GM21360 (cell line): ENCODE data around the gene HEATR5A.
A peak's percentile ranks its signal among the peaks of the same experiment; 100 is the strongest.
"Not testable (repeated sequence)": the region's sequence is repeated elsewhere in the genome, so short reads cannot be mapped to it uniquely, and the experiment has no call there.

ENCODE experiments used
- ATAC-seq: cut with Tn5 transposase; IDR thresholded peaks from one replicate; pipeline ENCODE4 v1.9.1; 2021; ENCODE audit warnings: mild to moderate bottlenecking, moderate library complexity; ENCODE audit not compliant: unreplicated experiment

Gene HEATR5A

DNA sequence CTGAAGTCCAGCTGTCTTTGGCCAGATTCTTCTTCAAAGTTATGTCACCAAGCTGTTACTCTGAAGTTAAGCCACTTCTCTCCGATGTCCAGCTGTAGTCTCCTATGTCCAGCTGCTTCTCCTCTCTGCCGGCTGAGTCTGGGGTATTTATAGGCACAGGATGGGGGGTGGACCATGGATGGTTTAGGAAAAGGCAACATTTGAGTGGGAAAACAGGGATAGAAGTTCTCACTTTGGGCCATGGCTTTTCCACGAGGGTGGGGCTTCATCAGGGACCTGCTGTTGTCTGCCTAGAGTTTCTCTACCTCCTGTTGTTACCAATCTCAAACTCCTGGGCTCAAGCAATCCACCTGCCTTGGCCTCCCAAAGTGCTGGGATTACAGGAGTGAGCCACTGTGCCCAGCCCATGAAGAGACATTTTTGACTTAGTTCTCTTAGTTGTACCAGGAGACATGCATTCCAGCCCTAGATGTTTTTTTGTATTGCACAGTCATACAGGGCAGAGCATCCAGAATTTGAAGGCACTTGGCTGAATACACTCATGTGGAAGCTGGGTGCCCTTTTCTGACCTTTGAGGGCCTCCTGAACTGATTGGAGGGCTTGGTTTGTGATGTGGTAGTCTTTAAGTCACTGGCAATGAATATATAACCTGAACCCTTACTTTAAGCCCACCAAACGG, 132.9 kb downstream of the HEATR5A start:
- no peak for ATAC-seq

DNA sequence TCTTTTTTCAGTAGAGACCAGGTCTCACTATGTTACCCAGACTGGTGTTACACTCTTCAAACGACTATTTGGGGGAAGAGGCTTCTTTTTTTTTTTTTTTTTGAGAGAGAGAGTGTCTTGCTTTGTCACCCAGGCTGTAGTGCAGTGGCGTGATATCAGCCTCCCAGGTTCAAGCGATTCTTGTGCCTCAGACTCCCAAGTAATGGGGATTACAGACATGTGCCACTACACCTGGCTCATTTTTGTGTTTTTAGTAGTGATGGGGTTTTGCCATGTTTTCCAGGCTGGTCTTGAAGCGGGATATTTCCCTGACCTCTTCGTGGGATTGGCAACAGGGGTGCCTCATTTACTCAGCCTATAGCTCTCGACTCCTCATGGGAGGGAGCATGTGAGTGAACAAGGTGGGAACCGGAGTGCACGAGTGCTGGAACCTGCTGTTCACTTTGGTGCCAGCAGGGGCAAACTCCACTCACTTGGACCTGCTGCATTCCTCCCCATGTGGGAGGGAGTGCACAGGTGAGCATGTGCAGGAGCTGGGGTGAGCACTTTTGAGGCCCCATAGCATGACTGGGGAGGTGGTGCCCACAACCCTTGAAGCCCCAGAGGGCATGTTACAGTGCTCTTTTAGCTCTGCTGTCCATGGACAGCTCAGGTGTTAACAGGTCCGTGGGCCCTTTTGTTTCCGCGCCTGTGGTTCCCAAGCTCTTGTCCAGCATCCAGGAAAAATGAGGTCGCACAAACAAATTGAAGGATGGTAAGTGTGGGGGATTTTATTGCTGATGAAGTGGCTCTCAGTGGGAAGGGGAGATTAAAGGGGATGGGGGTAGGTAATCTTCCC, 133.7 kb downstream of the HEATR5A start:
- ATAC-seq: no peak

DNA sequence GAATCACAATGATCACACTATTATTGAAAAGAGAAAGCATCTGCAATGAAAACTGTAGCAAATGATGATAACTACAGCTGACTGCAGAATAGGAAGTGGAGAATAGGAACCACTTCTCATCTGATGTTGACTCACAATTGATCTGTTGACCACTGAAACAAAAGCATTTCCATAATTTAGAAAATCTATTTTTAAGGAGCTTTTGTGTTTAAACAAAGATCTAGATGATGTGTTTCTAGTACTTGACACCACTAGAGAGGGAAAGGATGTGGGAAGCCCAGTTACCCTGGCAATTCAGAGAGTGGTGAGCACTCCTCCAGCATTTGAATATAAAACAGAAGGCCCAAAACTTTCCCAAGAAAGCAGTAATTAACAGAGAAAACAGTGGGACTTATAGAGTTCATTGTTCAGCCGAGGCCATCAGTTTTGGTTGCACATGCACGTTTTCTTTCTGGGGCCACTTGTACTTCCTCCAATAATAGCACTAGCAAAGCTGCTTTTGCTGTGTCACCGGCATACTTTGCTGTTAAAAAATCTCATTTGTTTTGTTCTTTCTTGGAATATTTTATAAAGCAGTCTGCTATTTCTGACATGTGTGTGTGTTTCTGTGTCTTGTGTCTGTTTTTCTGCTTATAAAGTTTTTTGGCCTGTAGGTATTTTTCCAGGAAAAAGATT, 136.6 kb downstream of the HEATR5A start:
- ATAC-seq: peak; percentile 78

DNA sequence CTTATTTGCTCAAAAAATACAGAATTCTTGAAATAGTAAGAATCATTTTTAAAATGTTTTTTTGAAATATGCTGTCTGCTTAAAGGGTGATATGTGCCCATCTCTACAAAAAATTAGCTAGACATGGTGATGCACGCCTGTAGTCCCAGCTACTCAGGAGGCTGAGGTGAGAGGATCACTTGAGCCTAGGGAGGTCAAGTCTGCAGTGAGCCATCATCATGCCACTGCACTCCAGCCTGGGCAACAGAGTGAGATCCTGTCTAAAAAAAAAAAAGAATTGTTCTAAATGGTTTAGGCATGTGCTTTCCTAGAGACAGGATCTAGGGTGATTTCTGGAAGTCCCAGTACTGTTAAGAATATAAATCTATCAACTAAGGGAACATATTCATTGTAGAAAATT, 137.2 kb downstream of the HEATR5A start:
- ATAC-seq: no peak

DNA sequence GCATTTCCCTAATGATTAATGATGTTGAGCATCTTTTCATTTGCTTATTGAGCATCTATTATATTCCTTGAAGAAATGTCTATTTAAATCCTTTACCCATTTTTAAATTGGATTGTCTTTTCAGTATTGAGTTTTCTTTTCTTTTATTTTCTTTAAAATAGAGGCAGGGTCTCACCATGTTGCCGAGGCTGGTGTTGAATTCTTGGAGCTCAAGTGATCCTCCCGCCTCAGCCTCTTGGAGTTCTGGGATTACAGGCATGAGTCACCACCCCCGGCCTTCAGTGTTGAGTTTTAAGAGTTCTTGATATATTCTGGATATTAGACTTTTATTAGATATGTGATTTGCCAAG, 139.5 kb downstream of the HEATR5A start:
- no peak for ATAC-seq

DNA sequence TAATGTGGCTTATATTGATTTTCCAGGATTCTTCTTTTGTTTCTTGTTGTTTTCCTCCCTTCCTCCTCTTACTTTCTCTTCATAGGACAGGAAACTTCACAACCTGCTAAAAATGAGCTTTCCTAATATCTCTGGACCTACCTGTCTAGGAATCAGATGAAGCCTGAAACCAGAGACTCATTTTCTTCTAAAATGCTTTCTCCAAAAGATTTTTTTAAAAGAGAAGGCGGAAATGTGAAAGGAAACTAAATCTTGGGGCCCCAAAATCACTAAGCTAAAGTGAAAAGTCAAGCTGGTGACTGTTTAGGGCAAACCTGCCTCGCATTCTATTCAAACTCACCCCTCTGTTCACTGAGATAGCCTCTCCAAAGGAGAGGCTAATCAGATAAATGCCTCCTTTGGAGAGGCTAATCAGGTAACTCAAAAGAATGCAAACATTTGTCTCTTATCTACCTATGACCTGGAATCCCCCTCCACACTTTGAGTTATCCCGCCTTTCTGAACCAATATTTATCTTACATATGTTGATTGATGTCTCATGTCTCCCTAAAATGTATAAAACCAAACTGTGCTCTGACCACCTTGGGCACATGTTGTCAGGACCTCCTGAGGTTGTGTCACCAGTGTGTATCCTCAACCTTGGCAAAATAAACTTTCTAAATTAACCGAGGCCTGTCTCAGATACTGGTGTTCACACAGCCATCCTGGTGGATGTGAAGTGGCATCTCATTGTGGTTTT, 140.0 kb downstream of the HEATR5A start:
- ATAC-seq: no peak

DNA sequence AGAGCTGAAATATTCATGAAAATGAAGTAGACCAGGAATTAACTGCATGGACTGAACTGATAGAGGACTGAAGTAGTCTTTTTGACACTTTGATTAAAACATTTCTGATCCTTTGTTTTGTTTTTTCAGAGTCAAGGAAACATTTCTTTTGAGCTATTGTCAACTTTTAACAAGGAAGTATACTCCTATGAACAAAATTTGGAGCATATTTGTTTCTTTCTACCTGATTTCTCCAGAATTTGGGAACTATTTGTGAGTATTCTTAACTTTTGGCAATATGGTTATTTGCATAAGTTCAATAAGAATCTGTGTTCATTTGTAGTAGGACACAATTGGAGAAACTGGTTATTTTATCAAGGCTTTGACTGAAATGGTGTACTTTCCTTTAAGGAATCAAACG, 141.5 kb downstream of the HEATR5A start:
- no peak for ATAC-seq

DNA sequence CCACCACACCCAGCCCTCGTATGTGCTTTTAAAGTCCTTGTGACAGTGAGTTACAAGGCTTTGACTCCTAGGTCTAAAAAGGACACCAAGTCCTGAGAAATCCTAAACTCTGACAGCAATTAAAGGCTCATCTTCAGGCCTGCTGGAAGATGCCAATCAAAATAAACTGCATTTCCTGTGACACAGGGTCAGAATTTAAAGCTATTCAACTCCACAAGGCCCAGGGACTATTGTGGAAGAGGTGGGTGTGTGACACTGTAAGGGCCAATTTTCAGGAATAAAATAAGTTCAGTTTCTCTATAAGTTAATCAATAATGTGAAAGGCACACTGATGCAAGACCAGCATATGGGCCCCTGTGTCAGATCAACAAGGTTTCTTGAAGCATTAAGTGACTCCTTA, 143.3 kb downstream of the HEATR5A start:
- no peak for ATAC-seq

DNA sequence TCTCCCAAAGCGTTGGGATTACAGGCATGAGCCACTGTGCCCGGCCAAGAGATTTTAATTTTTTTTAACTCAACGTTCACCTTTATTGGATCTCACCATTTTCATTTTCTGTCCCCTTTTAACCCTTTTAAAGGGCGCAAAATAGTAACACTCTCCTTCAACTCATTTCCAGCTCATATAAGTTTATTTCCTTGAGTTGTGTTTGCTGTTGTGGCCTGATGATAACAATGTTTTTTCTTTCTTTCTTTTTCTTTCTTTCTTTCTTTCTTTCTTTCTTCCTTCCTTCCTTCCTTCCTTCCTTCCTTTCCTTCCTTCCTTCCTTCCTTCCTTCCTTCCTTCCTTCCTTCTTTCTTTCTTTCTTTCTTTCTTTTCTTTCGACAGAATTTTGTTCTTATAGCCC, 143.9 kb downstream of the HEATR5A start:
- ATAC-seq: not testable (repeated sequence)

DNA sequence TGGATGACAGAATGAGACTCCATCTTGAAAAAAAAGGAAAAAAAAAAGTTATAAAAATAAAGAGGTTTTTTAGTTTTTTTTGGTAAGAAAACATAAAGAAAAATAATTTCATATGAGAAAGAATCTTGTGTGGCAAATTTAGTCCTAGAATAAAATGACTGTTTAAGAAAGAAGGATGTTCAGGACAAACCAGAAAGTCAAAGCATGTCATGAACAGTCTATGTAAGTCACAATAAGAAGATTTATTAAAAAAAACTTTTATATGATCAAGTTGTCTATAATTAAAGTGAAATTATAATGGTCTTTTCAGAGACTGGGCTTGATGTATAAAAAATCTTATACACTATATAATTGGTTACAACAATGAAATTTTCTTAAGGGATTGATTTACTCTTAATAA, 144.6 kb downstream of the HEATR5A start:
- no peak for ATAC-seq

DNA sequence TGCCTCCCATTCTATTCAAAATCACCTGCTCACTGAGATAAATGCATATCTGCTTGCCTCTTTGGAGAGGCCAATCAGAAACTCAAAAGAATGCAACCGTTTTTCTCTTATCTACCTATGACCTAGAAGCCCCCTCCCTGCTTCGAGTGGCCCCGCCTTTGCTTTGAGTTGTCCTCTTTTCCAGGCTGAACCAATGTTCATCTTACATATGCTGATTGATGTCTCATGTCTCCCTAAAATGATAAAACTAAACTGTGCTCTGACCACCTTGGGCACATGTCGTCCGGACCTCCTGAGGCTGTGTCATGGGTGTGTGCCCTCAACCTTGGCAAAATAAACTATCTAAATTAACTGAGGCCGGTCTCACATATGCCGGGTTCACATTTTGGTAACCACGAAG, 148.7 kb downstream of the HEATR5A start:
- ATAC-seq: no peak

DNA sequence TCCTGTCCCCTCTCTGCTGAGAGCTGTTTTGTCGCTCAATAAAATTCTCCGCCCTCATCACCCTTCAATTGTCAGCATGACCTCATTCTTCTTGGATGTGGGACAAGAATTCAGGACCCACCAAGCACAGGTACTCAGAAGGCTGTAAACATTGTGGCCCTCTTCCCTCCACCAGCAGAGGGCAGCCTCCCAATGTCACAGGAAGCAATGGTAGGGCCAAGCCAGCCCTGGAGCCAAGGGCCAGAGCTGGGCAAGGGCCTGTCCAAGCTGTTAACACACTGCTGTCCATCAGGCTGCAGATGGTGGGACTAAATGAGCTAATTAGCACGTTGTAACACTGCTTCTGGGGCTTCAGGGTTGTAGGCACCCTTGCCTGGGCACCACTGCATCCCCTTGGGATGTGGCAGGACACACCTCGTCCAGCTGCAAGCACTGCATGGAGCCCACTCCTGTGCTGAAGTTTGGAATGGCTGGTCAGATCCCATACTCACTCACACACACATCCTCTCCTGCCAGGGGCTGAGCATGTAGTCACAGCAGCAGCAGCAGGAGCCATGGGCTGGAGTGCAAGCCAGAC, 150.1 kb downstream of the HEATR5A start:
- no peak for ATAC-seq

DNA sequence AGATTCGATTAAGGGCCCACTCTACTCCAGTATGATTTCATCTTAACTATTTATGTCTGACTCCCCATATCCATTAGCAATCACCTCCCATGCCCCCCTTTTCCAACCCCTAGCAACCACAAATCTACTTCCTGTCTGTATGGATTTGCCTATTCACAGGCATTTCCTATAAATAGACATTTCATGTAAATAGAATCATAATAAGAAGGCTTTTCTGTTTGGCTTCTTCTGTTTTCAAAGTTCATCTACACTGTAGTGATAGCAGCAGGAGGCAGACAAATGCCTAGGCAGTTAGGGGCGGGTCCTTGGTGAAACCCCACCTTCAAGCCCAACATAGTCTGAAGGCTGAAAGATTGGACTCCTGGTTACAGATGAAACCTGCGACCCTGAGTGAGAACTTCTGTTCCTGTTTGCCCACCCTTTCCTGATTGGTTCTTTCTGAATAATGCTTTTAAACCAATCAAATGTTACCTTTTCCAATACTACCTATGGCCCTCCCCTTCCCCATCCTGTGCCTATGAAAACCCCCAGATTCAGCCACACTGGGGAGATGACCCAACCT, 150.6 kb downstream of the HEATR5A start:
- no peak for ATAC-seq

DNA sequence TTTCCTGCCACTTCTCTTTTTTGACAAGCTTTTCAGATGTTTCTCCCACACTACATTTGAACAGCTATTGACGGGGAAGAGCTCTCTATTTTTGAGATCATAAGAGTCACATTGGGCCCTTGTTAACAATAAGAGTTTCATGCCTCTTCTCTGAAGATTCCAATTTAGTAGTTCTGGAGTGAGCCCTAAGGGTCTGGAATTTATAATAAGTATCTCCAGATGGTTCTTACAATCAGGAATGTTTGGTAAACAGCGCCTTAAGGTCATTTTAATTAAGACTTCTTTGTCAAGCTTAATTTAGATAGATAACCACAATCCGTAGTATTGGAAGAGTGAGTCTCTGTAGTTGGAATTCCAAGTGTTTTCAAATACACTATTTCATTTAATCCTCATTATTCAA, 152.1 kb downstream of the HEATR5A start:
- no peak for ATAC-seq

DNA sequence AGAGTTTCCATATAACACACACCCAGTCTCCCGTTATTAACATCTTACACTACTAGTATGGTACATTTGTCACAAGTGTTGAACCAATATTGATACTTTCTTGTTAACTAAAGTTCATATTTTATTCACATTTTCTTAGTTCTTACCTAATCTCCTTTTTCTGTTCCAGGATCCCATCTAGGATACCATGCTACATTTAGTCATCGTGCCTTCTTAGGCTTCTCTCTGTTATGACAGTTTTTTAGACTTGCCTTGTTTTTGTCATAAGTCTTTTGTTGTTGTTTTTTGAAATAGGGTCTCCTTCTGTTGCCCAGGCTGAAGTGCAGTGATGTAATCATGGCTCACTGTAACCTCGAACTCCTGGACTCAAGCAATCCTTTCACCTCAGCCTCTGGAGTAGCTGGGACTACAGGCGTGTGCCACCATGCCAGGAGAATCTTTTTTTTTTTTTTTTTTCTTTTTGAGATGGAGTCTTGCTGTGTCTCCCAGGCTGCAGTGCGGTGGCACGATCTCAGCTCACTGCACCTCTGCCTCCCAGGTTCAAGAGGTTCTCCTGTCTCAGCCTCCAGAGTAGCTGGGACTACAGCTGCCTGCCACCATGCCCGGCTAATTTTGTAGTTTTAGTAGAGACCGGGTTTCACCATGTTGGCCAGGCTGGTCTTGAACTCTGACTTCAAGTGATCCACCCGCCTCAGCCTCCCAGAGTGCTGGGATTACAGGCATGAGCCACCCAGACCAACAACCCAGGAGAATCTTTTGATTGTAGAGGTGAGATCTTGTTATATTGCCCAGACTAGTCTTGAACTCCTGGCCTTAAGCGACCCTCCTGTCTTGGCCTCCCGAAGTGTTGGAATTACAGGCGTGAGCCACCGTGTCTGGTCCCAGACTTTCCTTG, 153.7 kb downstream of the HEATR5A start:
- ATAC-seq: no peak

DNA sequence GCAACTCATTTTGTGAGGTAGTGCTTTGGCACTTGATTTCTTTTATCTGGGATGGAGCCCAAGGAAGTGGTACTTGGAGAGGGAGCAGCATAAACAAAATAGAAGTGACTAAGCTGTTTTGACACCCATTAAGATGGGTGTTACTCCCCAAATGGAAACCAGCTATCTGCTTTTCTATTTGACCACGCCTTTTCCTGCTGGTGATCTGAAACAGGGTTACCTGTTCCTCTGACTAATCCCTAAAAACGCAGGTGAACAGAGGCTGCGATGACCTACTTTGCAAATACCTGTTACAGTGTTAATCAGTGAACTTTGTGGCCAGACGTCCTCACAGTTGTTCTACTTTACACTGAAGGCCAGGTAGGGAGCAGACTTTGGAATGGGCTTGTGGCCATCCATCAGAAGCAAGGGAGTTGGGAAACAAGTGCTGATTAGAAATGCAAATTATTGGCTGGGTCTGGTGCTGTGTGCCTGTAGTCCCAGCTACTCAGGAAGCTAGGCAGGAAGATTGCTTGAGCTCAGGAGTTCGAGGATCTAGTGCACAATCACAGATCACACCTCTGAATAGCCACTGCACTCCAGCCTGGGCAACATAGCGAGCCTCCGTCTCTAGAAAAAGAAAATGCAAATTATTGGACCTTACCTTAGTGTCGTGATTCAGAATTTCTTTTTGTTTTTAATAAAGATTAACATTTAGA, 154.5 kb downstream of the HEATR5A start:
- no peak for ATAC-seq

DNA sequence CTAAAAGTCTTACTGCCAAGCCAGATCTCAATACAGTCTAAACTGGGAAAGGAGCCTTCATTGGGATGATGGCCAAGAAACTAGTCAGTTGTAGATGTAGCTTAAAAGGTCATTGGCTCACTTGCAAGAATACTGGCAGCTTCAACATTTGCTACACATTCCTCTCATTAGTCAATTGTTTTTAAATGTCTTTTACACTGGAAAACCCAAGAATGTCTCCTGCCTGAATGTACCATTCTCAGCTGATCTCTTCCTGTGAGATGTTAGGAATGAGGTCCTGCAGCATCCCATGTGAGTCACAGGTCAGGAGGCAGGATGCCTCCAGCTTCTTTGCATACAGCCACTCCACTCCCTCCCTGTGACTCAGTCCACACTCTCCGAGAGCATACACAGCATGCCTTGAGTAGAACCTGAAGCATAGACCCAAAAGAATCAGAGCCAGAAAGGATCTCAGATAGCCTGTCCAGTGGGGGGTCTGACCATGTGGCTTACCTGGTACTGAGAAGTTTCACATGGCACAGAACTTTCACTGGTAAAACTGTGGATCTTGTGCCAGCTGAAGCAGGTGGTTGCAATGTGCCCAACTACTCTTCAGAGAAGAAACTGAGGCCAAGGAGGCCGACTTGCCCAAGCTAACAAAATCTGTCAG, 156.7 kb downstream of the HEATR5A start:
- no peak for ATAC-seq

DNA sequence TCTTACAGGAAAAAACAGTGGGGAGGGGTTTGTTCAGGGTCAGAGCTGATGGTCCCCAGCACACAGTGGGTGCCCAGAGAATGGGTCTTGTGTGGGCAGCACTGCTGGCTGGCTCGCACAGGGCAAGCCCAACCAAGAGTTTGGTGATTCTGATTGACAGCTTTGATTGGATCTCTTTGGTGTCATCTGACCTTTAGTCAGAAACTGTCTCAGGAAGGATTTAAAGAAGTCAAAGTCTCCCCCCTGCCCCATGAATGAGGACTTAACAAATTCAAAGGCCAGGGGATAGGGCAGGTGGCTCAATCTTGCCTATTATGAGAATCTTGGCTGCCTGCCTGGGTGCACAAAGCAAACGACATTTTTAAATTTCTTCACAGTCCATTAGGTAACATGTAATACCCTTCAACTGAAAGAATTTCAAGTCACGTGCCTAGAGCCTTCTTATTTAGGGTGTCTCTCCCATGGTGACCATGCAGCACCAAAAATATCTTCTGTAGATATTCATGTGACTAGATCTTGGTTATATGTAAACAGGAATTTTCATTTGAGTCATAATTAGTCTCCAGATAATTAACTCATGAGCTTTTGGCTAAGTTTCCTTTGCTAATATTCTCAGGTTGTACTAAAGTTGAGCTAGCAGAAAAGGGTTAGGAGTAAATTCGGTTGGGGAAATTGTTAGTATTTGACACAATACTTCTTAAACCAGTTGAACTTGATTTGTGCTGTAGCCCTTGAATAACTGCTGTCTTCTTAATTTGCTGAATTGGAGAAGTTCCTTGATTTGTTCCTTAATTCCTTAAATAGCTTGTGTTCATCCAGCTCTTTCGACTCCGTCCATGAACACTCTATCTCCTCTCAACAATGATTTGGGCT, 158.3 kb downstream of the HEATR5A start:
- peak; percentile 53 for ATAC-seq
